Kidney tubule cell (primary cell): ENCODE results near the gene NPAS3.

Experiments
- DNase-seq: peaks from one replicate; pipeline ENCODE4 v3.0.0-alpha.2; 2018; ENCODE audit warnings: low spot score

Gene NPAS3

DNA sequence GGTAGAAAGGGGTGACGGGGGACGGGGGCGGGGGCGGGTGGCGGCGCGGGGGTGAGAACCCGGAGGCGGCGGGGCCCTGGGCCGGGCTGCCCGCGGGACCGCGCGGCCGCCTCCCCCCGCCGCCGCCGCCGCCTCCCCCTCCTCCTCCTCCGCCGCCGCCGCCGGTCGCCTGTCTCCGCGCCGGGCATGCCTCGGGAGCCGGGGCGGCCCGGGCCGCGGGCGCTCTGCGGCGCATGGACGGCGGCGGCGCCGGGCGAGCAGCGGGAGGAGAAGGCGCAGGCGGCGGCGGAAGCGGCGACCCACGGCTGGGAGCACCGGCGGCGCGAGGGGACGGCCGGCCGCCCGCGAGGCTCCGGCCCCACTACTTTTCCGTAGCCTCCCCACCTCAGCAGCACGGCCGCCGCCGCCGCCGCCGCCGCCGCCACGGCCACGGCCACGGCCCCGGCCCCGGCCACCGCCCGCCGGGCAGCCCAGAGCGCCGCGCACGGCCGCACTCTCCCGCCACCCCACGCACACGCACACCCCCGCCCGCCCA lies at the start of gene NPAS3:
TSS of gene NPAS3 (plus strand) at position 161 of the 535 bp plus-strand sequence.
- DNase-seq: peak; percentile 26

DNA sequence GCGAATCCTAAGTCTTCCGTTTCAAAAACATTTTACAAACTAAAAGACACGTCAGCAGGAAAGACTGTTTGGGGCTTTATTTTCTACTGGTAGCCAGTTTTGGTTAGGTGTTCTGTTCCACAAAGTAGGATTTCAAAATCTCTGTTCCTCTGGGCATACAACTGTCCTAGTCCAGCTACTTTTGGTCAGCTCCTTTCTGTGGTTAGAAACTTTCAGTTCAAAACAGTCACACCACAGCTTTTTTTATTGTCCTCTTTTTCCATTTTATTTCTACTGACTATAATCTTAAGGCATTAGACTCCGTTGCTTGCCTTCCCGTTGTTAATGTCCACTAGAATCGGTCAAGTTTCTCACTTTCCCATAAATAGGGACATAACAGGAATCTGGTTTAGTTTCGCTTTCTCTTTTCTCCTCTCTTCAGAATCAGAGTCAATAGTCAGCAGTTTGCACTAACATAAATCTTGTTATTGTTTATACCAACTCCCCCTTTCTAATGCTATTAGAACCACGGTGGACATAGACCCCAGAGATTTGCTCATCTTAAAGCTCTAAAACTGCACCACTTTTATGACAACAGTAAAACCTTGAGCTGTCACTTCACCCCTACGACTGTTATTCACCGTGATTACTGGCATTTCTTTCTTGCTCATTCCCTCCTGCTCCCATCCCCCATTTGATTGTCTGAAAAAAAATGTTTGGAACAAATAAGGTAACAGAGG lies 41.5 kb upstream of the NPAS3 start:
- peak; percentile 47 for DNase-seq

DNA sequence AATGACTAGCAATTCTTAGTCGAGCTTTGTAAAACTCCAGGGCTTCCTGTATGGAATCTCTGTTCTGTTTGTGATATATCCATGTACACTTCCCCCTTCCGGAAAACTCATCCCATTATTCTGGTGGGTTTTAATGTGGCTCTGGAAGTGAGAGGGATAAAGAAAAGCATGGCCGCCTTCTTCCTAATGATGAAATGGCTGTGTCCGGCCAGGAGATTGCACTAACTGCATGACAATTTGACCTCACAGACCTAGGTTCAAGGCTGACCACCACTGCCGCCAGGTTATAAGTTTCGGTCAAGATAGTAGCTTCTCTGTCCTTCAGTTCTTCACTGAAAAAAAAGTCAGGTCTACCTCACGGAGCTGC lies 41.0 kb upstream of the NPAS3 start:
- no peak for DNase-seq

DNA sequence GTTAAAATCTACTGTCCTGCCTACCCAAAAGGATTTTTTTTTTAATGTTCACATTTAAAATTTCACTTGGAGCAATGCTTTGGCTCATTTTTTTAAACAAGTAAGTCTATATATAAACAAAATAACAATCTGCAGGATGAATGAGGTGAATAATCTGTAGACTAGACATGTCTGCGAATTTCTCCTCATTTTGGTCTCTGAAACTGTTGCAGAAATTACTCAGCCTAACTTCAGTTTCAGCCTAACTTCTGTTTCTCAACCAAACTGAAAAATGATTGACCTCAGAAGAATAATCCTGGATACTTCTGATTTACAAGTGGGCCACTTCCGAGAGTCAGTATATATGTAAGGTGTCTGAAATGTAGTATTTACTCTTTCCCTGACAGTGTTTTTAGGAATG lies 39.8 kb upstream of the NPAS3 start:
- no peak for DNase-seq

DNA sequence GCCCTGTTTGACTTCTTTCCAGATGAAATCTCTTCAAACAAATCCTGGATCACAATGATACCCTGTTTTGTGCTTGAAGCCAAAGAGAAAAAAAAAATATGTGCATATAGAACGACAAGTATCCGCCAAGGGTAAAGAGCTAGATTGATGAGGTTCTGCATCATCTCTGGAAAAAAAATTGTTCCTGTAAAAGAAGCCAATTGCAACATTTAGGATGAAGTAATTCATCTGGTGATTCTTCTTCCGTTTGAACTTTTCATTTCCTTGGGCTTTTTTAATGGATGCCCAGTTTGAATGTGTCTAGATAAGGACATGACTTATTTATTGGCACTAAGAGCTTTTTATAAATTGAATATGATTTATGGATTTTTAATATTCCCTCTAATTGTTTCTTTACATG lies 38.1 kb upstream of the NPAS3 start:
- DNase-seq: no peak

DNA sequence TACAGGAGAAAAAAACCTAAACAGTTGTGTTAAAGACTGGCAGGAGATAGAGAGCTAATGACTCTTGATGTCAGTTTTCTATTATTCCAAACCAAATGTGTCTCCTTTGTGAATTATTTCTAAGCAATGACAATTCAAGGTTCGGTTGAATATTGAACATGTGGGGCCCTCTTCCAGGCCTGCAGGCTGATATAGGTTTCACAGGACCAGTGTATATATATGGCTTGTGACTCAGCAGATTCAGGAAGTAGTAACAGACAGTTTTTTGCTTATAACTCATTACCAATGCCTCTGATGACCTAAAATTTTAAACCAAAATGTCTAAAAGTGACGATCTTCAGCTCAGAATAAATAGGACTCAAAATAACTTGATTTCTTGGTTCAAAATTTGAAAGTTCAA lies 33.7 kb upstream of the NPAS3 start:
- DNase-seq: no peak

DNA sequence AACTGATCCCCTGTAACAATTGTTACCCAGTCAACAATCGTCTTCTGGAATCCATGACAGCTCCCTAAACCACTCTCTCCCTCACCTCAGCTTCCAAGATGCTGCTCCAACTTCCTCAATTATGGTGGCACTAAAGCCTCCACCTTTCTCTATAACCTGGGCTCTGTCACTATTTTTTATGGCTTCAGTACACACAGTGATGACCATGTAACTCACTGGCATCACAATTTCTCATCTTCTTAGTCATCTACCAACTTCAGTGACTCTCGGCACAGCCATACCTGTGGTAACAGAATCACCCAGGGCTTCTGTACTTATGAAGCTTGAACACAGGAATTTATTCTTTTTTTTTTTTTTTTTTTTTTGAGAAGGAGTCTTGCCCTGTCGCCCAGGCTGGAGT lies 32.0 kb upstream of the NPAS3 start:
- DNase-seq: peak; percentile 16

DNA sequence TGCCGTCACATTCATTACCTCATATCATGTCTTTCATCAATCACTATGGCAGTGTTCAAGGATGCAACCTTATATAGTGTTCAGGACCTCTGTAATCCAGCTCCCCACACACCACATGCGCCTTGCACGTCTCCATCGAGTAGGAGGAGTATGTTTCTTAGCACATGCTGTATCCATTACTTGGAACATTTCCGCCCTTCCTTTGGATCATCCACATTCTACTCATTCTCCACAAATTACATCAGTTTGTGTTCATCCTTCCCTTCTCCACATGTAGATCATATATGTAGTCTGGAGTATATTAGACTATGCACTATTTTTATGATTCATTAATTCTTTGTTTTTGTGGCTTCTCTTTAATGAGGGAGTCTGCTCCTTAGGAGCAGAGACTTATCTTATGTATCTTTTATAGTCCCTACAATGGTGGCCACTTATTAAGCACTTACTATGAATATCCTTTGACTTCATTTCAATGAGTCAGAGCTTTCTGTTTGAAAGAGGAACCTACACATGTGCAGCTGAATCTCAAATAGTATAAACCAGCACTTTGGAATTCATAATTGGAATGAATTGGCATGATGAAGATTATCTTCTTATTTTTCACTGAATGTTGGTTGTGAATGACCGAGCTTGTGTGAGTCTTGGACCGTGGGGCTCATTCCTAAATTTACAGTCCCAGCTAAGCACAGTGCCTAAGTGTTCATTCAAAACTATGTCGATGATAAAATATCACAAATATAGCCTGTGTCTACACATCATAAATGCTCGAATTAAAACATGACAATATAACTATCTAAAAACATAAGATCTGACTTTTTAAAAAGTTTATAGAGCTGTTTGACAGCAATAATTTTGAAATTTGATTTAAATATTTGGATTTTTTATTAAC lies 30.2 kb upstream of the NPAS3 start:
- DNase-seq: no peak

DNA sequence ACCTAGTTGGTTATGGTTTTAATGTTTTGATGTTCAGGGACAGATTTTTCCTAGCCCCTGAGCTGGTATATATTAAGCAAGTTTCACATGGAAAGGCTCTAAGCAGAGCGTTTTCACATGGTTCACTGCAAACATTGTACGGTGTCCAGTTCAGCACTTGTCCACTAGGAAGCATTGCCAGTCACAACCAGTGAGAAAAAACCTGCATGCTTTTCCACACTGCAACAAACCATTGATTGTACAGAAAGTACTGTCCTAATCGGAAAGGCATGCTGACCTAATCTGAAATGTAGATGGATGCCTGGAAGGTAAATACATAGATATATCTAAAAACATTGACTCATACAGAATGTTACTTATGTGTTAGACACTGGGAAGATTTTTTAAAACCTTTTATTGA lies 25.0 kb upstream of the NPAS3 start:
- peak; percentile 14 for DNase-seq

DNA sequence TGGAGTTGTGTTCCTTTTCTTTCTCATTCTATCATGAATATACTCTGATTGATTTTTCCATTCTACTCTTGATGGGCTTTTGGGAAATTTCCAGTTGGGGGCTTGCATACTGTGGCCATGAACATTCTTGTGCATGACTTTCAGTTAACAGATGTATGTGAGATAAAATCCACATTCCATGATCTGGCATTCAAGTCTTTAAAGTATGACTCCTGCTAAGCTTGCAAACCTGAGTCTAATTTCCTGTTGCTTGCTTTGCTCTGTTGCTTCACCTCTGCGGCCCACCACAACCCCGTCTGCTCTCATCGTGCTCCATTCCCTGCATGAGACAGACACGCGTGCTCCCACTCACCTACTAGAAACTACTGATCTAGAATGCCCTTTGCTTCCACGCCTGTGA lies 24.3 kb upstream of the NPAS3 start:
- no peak for DNase-seq

DNA sequence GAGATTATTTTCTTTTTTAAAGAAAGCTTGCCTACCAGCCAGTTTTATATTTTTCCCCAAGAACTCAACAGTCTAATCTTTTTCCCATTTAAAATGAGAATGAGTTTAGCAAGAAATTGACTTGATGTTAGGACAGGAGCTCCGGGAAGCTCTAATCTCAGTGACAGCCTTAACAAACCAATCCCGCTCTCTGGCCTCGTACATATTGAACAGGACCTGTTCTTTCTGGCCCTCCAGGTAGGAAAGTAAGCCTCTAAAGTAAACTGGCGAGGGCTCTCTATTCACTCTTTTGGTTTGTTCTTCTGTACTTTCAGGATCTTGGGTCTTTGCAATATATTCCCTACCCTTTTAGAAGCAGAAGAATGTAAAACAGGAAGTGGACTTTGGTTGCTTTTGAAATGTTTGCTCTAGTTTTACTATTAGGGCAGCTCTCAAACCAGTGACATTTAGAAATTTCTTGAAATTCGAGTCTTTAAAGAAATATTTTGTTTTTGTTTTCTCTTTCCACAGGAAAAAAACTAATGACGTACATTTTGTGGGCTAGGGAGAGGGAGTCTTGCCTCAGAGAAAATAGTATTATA lies 17.9 kb upstream of the NPAS3 start:
- no peak for DNase-seq

DNA sequence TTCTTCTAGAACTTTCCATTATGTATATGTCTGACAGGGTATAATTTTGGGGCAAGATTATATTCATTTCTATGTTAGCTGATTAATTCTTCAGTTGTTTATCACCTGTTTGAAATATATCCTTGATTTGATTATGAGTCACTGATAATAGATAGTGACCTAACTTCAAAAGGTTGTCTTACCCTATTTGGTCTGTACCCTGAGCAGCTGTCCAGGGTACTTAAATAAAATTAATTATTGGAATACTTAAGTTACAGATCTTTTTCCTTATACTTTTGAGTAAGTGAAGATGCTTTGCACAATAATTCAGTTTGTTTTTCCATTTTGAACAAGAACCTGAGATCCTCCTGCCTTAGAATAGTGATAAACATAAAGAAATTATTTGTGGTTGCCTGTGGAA lies 13.2 kb upstream of the NPAS3 start:
- no peak for DNase-seq

DNA sequence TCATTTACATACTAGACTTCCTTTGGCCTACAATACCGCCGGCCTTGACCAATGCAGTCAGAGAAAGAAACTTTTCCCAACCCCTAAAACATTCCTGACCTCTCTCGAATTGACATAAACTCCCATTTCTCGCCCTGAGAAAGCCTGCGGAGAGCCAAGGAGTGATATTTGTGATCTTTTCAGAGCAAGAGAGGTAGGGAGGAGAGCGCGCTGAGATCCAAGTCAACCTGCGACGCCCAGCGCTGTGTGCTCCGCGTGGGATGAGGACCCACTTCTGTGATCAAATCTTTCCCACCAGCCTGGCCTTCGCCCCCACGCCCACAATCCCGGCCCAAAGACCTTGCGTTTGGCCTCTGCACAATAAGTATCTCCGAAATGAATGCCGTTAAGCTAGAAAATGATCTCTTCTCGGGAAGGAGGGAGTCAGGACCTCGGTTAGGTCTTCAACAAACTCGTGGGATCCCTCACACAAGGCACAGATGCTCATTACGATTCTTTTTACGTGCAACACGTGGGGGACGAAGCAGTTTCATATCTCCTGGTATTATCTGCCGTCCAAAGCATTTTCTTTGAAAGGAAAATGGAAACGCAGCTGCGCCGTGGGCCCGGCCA lies 6.3 kb upstream of the NPAS3 start:
- DNase-seq: no peak

DNA sequence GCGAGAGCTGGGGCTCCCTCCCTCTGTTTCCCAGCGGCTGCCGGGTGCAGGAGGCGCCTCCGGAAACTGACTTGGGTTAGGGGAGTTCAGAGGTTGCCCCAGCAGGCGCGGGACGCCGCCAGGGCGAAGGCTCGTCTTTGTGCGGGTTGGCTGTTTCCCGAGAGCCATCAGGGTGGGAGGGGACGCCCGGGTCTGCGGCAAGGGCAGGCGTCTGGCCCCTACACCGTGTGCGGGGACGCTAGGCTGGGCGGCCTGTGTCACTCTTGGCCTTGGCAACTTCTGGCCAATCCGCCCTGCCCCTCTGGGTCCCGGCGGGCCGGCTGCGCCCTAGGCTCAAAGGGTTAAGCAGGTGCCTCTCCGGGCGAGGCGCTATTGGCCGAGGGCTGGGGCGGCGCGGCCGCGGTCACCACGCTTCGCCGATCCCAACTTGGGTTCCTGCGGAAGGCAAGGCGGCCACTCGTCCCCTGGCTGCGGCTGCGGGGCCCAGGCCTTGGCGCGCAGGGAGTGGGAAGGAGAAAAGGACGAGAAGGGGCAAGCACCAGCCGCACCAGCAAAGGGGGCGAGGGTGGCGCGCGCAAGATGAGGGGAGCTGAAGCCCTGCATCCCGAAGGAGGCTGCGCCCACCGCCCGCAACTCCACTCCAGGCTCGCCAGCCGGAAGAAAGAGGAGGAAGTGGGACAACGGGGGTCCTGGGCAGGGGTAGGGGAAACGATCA lies 5.6 kb upstream of the NPAS3 start:
- peak; percentile 19 for DNase-seq

DNA sequence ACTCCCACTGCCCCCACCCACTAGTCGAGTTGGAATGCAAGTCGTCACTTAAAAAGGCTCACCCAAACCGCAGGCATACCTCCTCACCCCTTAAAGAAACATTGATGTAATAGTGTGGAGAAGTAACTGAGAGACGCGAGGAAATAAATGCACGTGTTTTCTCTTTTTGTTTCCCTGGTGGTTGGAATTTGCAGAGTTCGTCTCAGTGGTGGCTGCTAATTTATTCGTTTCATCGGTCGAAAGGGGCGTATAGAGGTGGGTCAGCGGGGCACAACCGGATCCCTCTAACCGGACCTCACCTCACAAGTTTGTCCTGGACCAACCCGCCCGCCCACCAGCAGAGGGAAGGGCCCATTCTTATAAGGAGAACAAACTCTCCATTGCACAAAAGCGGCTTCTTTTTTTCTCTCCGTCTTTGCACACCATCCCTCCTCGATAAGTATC lies 5.0 kb upstream of the NPAS3 start:
- DNase-seq: peak; percentile 52

DNA sequence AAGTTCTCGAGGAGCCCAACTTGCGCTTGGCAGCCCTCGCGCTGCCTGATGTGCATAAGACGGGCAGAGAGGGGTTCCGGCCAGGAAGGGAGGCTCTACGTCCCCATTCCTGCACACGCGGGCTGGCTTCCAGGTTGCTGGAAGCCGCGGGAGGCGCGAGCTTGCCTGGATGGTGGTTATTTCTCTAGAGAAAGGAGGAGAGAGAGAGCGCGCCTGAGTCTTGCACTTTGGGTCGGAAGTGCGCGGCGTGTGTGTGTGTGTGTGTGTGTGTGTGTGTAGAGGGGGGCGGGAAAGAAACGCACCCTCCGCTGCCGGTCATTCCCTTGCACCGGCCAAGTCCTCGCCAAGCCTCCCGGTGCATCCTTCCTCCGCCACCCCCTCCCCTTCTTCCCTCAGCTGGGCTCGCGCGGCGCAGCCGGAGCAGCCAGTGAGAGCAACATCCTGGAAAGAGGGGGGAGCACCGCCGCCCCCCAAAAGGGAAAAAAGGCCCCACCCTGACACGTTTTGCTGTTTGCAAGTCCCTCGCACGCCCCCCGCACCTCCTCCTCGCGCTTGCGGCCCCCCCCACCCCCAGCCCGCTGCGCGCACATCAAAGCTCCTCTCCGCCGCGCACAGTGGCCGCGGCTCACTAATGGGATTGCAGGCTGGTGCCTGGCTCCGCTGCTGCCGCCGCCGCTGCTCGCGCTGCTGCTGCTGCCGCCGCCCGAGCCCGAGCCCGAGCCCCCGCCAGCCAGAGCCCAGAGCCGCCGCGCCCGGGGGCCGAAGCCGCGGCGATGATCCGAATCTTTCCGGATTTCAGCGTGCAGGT lies 4.4 kb upstream of the NPAS3 start:
- peak; percentile 16 for DNase-seq

DNA sequence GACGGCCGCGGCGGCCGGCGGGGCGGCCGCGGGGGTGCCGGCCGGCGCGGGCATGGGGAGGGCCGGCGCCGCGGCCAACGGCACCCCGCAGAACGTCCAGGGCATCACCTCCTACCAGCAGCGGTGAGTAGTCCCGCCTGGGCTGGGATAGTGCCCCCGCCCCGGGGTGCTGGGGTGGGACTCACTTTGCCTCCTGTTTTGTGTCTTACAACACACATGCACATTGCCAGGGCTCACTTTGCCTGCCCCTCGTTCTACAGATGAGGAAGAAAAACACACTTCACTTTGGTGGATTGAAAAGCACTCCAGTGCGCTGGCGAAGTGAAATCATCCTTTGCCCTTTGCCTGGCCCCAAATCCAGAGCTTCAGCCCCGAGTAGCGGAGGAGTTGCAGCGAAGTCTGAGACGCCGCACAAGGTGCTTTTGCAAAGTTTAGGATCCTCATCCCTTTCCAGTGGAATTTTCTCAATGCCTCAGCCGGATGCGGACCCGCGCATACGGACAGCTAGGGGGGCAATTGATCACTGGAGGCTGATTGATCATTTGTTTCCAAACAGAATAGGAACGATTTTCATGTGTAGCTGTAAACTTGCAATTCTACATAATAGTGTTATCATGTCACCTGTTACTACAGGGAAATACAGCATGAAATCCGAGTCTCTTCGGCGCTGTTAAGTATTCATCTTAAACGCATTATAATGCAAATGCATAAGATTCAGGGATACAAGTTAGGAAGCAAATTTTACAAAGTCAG lies 3.6 kb upstream of the NPAS3 start:
- DNase-seq: no peak

DNA sequence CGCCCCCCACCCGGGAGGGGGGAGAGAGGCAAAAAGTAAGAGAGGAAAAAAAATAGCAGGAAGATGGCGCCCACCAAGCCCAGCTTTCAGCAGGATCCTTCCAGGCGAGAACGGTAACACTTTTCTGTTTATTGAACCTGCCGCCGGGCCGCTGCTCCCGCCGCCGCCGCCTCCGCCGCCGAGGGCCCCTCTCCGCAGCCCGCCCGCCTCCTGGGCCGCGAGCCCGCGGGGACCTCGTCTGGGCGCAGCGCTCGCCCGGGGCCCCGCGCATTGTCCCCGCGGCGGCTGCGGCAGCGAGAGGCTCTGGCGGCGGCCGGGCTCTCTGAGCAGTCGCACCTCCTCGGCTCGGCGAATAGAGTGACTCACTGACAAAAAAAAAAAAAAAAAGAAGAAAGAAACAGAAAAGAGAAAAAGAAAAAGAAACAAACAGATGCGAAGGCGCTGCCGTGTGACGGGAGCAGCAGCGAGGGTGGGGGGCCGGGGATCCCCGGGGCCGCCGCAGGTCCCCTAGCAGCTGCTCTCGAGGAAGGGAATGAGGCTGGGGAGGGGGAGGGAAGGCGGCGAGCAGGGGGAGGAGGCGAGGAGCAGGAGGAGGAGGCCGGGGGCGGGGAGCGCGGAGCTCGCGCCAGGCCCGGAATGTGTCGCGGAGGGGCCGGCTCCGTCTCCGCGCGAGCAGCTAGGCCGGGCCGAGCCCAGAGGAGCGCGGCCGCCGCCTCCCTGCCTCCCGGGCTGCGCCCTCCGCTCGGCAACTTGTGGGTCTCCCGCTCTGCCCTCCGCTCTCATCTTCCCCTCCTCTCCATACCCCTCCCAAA lies 781 bp downstream of the NPAS3 start:
- peak; percentile 71 for DNase-seq

DNA sequence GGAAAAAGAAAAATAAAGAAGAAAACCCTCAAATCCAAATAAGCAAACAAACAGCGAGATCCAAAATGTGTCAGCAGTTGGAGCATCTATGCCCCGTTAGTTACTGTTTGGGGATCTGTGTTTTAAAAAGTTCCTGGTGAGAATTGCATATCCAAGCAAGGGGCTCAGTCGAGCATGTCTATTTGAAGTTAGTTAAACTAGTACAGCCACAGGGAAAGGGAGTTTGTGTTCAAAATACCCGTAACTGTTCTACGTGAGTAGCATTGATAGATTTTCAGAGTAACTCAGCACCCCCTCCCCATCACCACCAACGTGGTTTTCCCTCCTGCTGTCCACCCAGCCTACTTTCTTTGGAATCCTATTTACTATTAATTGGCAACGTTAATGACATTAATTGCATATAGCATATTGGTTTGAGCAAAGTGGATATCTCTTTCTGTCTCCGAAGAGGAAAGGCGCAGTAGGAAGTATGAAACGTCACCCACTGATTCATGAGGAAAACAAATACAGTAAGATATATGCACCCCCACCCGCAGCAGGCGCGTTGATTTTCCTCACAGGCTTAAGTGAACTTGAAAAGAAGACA lies 1.5 kb downstream of the NPAS3 start:
- no peak for DNase-seq
